Measurements from ENCODE around the gene PLEKHA6.

- TF ChIP-seq CTCF (IDR thresholded peaks at IDR 0.05), result no peak
- TF ChIP-seq, protein P1, sequence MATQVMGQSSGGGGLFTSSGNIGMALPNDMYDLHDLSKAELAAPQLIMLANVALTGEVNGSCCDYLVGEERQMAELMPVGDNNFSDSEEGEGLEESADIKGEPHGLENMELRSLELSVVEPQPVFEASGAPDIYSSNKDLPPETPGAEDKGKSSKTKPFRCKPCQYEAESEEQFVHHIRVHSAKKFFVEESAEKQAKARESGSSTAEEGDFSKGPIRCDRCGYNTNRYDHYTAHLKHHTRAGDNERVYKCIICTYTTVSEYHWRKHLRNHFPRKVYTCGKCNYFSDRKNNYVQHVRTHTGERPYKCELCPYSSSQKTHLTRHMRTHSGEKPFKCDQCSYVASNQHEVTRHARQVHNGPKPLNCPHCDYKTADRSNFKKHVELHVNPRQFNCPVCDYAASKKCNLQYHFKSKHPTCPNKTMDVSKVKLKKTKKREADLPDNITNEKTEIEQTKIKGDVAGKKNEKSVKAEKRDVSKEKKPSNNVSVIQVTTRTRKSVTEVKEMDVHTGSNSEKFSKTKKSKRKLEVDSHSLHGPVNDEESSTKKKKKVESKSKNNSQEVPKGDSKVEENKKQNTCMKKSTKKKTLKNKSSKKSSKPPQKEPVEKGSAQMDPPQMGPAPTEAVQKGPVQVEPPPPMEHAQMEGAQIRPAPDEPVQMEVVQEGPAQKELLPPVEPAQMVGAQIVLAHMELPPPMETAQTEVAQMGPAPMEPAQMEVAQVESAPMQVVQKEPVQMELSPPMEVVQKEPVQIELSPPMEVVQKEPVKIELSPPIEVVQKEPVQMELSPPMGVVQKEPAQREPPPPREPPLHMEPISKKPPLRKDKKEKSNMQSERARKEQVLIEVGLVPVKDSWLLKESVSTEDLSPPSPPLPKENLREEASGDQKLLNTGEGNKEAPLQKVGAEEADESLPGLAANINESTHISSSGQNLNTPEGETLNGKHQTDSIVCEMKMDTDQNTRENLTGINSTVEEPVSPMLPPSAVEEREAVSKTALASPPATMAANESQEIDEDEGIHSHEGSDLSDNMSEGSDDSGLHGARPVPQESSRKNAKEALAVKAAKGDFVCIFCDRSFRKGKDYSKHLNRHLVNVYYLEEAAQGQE (IDR thresholded peaks at IDR 0.05; ENCODE audit: insufficient read depth in 1 of 2, low read depth in 2 of 2, low read length in 1 of 2), result no peak
- TF ChIP-seq TCF7L2 (IDR thresholded peaks at IDR 0.05; ENCODE audit: low read depth, low read length), result no peak
Measured at GRCh38 chr1:204385727-204386126, 26.0 kb upstream of the PLEKHA6 start.

All from Panc1 (cell line).